ENCODE data around the gene MKLN1.

- TF ChIP-seq POLR2A (IDR thresholded peaks at IDR 0.05; ENCODE audit: low read depth, low read length) (no peak), TAF1 (IDR thresholded peaks at IDR 0.05; ENCODE audit: borderline replicate concordance, low read depth, low read length) (no peak), POLR2AphosphoS5 (IDR thresholded peaks at IDR 0.05; ENCODE audit: low read depth, low read length) (no peak)
Measured at GRCh38 chr7:131506597-131506996, 178.9 kb downstream of the MKLN1 start.

Data from GM12892 (cell line).